ENCODE data around the gene TSR3.

DNA sequence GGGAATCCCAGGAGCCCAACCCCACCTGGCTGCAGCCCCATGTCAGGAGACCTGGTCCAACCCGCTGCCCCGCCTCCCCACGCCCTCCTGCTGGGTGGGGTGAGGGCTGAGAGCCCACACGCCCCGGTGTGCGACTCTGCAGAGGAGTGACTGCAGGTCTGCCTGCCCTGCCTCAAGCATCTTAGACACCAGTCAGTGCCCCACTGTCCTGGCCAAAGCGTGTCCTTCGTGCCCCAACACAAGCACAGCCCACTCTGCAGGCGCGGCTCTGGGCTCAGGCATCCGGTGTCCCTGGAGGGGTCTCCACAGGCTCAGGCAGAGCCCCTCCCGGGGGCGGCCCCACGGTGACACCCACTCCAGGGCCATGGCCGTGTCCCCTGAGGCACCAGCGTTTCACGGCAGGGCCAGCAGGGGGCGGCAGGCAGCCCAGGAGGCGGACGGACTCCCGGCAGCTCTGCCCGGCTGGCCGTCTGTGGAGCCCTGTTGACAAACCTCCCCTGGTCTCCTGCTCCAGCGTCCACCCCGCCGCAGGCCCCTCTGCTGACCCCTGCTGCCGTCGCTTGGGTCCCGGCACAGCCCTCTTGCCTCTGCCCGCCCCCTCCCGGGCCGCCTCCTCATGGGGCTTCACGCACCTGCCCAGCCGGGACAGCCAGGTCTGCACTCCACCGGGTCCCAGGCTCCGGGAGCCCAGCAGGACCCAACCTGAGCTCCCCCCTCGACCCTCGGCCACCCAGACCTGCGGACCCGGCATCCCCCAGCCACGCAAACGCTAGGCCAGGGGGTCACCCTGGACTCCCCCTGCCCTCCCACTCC is 50.8 kb downstream of the TSR3 start:
- TF ChIP-seq, protein P1, sequence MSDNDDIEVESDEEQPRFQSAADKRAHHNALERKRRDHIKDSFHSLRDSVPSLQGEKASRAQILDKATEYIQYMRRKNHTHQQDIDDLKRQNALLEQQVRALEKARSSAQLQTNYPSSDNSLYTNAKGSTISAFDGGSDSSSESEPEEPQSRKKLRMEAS (IDR thresholded peaks at IDR 0.05): no peak
- TF ChIP-seq, protein P2, sequence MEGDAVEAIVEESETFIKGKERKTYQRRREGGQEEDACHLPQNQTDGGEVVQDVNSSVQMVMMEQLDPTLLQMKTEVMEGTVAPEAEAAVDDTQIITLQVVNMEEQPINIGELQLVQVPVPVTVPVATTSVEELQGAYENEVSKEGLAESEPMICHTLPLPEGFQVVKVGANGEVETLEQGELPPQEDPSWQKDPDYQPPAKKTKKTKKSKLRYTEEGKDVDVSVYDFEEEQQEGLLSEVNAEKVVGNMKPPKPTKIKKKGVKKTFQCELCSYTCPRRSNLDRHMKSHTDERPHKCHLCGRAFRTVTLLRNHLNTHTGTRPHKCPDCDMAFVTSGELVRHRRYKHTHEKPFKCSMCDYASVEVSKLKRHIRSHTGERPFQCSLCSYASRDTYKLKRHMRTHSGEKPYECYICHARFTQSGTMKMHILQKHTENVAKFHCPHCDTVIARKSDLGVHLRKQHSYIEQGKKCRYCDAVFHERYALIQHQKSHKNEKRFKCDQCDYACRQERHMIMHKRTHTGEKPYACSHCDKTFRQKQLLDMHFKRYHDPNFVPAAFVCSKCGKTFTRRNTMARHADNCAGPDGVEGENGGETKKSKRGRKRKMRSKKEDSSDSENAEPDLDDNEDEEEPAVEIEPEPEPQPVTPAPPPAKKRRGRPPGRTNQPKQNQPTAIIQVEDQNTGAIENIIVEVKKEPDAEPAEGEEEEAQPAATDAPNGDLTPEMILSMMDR (IDR thresholded peaks at IDR 0.05; ENCODE audit: low read depth, low read length, missing input control): peak; percentile 80
- TF ChIP-seq, protein P3, sequence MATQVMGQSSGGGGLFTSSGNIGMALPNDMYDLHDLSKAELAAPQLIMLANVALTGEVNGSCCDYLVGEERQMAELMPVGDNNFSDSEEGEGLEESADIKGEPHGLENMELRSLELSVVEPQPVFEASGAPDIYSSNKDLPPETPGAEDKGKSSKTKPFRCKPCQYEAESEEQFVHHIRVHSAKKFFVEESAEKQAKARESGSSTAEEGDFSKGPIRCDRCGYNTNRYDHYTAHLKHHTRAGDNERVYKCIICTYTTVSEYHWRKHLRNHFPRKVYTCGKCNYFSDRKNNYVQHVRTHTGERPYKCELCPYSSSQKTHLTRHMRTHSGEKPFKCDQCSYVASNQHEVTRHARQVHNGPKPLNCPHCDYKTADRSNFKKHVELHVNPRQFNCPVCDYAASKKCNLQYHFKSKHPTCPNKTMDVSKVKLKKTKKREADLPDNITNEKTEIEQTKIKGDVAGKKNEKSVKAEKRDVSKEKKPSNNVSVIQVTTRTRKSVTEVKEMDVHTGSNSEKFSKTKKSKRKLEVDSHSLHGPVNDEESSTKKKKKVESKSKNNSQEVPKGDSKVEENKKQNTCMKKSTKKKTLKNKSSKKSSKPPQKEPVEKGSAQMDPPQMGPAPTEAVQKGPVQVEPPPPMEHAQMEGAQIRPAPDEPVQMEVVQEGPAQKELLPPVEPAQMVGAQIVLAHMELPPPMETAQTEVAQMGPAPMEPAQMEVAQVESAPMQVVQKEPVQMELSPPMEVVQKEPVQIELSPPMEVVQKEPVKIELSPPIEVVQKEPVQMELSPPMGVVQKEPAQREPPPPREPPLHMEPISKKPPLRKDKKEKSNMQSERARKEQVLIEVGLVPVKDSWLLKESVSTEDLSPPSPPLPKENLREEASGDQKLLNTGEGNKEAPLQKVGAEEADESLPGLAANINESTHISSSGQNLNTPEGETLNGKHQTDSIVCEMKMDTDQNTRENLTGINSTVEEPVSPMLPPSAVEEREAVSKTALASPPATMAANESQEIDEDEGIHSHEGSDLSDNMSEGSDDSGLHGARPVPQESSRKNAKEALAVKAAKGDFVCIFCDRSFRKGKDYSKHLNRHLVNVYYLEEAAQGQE (IDR thresholded peaks at IDR 0.05): no peak

Data from liver (tissue), 2 donors.